Regular cardiac myocyte (primary cell): Measurements from ENCODE around the gene SHISAL1. TPM values are rescaled to one million over a fixed set of nuclear protein-coding genes. Genes with fewer than 3 reads are reported as not detected.

ENCODE experiments used
- total RNA-seq: library from RNA; depleted of rRNA; stranded (reverse); fragments of >200 nt; gene quantifications from 2 replicates; pipeline ENCODE4 v1.2.3, GENCODE V29; 2014

The SHISAL1 gene
- total RNA-seq: 0.77 and 2.0 TPM in 2 replicates

GRCh38 chr22:44312766-44313165 lies at the start of gene SHISAL1:
Gene SHISAL1, minus strand, starts transcription at chr22:44312951. Its CDS starts 12,006 bp downstream, at chr22:44300945.

Other genes with a start within 250 kb of the SHISAL1 start
- under 0.01 TPM in 2 replicates for gene PARVG, start 132.0 kb downstream of the SHISAL1 start, total RNA-seq
- 14.4 and 16.9 TPM in 2 replicates for gene RTL6, start 185.3 kb upstream of the SHISAL1 start, total RNA-seq